HepG2 (cell line): ENCODE data around the gene GDF11. TPM values are rescaled to one million over a fixed set of nuclear protein-coding genes. Genes with fewer than 3 reads are reported as not detected.

Experiments
- E2F5 ChIP-seq: sonication (generic); formaldehyde crosslinking; conservative IDR thresholded peaks from 2 replicates; pipeline ENCODE4 v1.4.0; 2020; ENCODE audit warnings: missing genetic modification reagents
- GFI1 ChIP-seq: sonication (generic); formaldehyde crosslinking; IDR thresholded peaks from 2 replicates; pipeline ENCODE4 v1.5.0; 2020; ENCODE audit warnings: missing genetic modification reagents, mild to moderate bottlenecking, borderline replicate concordance
- HMGA1 ChIP-seq: sonication (generic); formaldehyde crosslinking; conservative IDR thresholded peaks from 2 replicates; pipeline ENCODE4 v1.4.0; 2020; ENCODE audit warnings: missing genetic modification reagents
- IRF1 ChIP-seq: sonication (generic); formaldehyde crosslinking; IDR thresholded peaks from 2 replicates; pipeline ENCODE4 v1.4.0; 2020; ENCODE audit warnings: low read depth, mild to moderate bottlenecking, missing genetic modification reagents
- KMT2A ChIP-seq: sonication (generic); formaldehyde crosslinking; IDR thresholded peaks from 2 replicates; pipeline ENCODE4 v1.4.0; 2020; ENCODE audit warnings: missing genetic modification reagents
- MYC ChIP-seq: sonication (generic); formaldehyde crosslinking; IDR thresholded peaks from 2 replicates; pipeline ENCODE4 v1.9.0; 2021; ENCODE audit warnings: missing genetic modification reagents, borderline replicate concordance
- RARA ChIP-seq: IDR thresholded peaks from 2 replicates; pipeline ENCODE4 v1.6.1; 2016; ENCODE audit warnings: missing genetic modification reagents, missing compliant biosample characterization
- REXO4 ChIP-seq: sonication (generic); formaldehyde crosslinking; IDR thresholded peaks from 2 replicates; pipeline ENCODE4 v1.8.0; 2022; ENCODE audit warnings: missing genetic modification reagents, mild to moderate bottlenecking, borderline replicate concordance
- SKI ChIP-seq: fragments of 450-650 bp; IDR thresholded peaks from one replicate; pipeline ENCODE4 v1.6.1; 2018; ENCODE audit warnings: mild to moderate bottlenecking; ENCODE audit not compliant: partially characterized antibody
- SRF ChIP-seq: IDR thresholded peaks from 2 replicates; pipeline ENCODE4 v1.6.1; 2011; ENCODE audit warnings: mild to moderate bottlenecking, low read depth, low read length, moderate library complexity
- TBP ChIP-seq: sonication (generic); formaldehyde crosslinking; IDR thresholded peaks from 2 replicates; pipeline ENCODE4 v1.5.0; 2020; ENCODE audit warnings: missing genetic modification reagents
- TMF1 ChIP-seq: sonication (generic); formaldehyde crosslinking; IDR thresholded peaks from 2 replicates; pipeline ENCODE4 v1.8.1; 2022; ENCODE audit warnings: low read depth, missing genetic modification reagents
- ZBTB33 ChIP-seq: sonication (generic); formaldehyde crosslinking; IDR thresholded peaks from 2 replicates; pipeline ENCODE4 v1.4.0; 2020; ENCODE audit warnings: missing genetic modification reagents
- ZNF12 ChIP-seq: sonication (generic); formaldehyde crosslinking; IDR thresholded peaks from 2 replicates; pipeline ENCODE4 v1.5.0; 2020; ENCODE audit warnings: missing genetic modification reagents
- ZNF354B ChIP-seq: sonication (generic); formaldehyde crosslinking; IDR thresholded peaks from 2 replicates; pipeline ENCODE4 v1.8.0; 2022; ENCODE audit warnings: mild to moderate bottlenecking, missing genetic modification reagents
- ZNF446 ChIP-seq: sonication (generic); formaldehyde crosslinking; IDR thresholded peaks from 2 replicates; pipeline ENCODE4 v1.5.0; 2020; ENCODE audit warnings: mild to moderate bottlenecking, missing genetic modification reagents
- ZNF550 ChIP-seq: sonication (generic); formaldehyde crosslinking; IDR thresholded peaks from 2 replicates; pipeline ENCODE4 v1.4.0; 2020; ENCODE audit warnings: mild to moderate bottlenecking, missing genetic modification reagents, borderline replicate concordance
- ZNF576 ChIP-seq: sonication (generic); formaldehyde crosslinking; IDR thresholded peaks from 2 replicates; pipeline ENCODE4 v1.4.0; 2020; ENCODE audit warnings: mild to moderate bottlenecking, missing genetic modification reagents
- ZNF597 ChIP-seq: sonication (generic); formaldehyde crosslinking; IDR thresholded peaks from 2 replicates; pipeline ENCODE4 v1.5.0; 2020; ENCODE audit warnings: missing genetic modification reagents
- ZNF678 ChIP-seq: sonication (generic); formaldehyde crosslinking; IDR thresholded peaks from 2 replicates; pipeline ENCODE4 v1.4.0; 2020; ENCODE audit warnings: mild to moderate bottlenecking, missing genetic modification reagents
- ZNF746 ChIP-seq: sonication (generic); formaldehyde crosslinking; IDR thresholded peaks from 2 replicates; pipeline ENCODE4 v1.8.0; 2022; ENCODE audit warnings: mild to moderate bottlenecking, missing genetic modification reagents
- polyA plus RNA-seq, 8 experiments: library from polyadenylated mRNA; depleted of rRNA in 3 of 8; stranded (reverse) in 7 of 8; unstranded in 1 of 8; fragments of >200 nt; fragmentation: Illumina TruSeq in 4 of 8; extraction: Trizol in 4 of 8; gene quantifications; 2 replicates each; pipeline versions ENCODE4 v1.2.1 to v1.2.3, GENCODE V29; 2011 to 2016; ENCODE audit warnings: low read depth in 4 of 8, missing spikeins in 1 of 8, mixed read lengths in 1 of 8; ENCODE audit not compliant: insufficient read depth in 1 of 8
- total RNA-seq, 5 experiments: library from RNA; depleted of rRNA; stranded (reverse); fragments of >200 nt; fragmentation: Illumina TruSeq; extraction: Trizol; gene quantifications; 2 replicates each; pipeline ENCODE4 v1.2.3, GENCODE V29; 2016; ENCODE audit warnings: low read depth in 1 of 5

GDF11 gene
- total and polyA plus RNA-seq, 2 of the 13 experiments (the other 11 are each of a cell fraction or from before 2014, with no cell fraction given) = 0.63 to 1.5 TPM

- TF ChIP-seq ZBTB33 (CRISPR knock-in tag) = no peak; the same call in 1 of the 2 replicates
- 0 out of 2 replicates have a peak, but pooled peaks have one; percentile 29 for TF ChIP-seq RARA (CRISPR knock-in tag)
- no peak for TF ChIP-seq REXO4 (CRISPR knock-in tag)
- peak; percentile 32 for TF ChIP-seq SKI
- no peak for TF ChIP-seq ZNF446 (CRISPR knock-in tag)
- TF ChIP-seq HMGA1 = no peak
- TF ChIP-seq ZNF678 (CRISPR knock-in tag) = no peak
- TF ChIP-seq ZNF354B (CRISPR knock-in tag) = no peak
- peak; percentile 85; the same call in 1 of the 2 replicates for TF ChIP-seq ZNF746
- TF ChIP-seq MYC = peak; percentile 58; the same call in 1 of the 2 replicates
- peak; percentile 79; the same call in 1 of the 2 replicates for TF ChIP-seq E2F5
- no peak for TF ChIP-seq IRF1 (CRISPR knock-in tag)
- TF ChIP-seq TBP (CRISPR knock-in tag) = no peak
- no peak for TF ChIP-seq SRF
- TF ChIP-seq GFI1 = no peak
- TF ChIP-seq TMF1 = peak; percentile 67; the same call in 1 of the 2 replicates
- no peak for TF ChIP-seq ZNF12 (CRISPR knock-in tag)
- no peak for TF ChIP-seq KMT2A (CRISPR knock-in tag)
- TF ChIP-seq ZNF597 (CRISPR knock-in tag) = no peak
- no peak for TF ChIP-seq ZNF576
- no peak for TF ChIP-seq ZNF550
Measured at GRCh38 chr12:55715833-55716581, 26.9 kb upstream of the GDF11 start, which contains the start of gene BLOC1S1 (continued).
